ENCODE results near the gene FUS.

DNA sequence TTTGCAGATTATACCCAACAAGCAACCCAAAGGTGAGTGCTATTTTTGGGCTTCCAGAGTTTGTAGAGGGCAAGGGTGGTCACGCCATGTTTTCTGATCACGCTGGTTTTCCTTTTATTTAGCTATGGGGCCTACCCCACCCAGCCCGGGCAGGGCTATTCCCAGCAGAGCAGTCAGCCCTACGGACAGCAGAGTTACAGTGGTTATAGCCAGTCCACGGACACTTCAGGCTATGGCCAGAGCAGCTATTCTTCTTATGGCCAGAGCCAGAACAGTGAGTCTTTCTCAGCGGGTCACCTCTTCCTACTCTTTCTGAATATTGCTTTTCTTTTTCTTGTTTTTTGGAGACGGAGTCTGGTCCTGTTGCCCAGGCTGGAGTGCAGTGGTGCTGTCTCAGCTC, 2.5 kb downstream of the FUS start:
- TF ChIP-seq POLR2A (IDR thresholded peaks at IDR 0.05): no peak
- TF ChIP-seq, protein P1, sequence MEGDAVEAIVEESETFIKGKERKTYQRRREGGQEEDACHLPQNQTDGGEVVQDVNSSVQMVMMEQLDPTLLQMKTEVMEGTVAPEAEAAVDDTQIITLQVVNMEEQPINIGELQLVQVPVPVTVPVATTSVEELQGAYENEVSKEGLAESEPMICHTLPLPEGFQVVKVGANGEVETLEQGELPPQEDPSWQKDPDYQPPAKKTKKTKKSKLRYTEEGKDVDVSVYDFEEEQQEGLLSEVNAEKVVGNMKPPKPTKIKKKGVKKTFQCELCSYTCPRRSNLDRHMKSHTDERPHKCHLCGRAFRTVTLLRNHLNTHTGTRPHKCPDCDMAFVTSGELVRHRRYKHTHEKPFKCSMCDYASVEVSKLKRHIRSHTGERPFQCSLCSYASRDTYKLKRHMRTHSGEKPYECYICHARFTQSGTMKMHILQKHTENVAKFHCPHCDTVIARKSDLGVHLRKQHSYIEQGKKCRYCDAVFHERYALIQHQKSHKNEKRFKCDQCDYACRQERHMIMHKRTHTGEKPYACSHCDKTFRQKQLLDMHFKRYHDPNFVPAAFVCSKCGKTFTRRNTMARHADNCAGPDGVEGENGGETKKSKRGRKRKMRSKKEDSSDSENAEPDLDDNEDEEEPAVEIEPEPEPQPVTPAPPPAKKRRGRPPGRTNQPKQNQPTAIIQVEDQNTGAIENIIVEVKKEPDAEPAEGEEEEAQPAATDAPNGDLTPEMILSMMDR (IDR thresholded peaks at IDR 0.05): no peak
